IMR-90 (cell line): ENCODE results near the gene COX7A1. TPM values are rescaled to one million over a fixed set of nuclear protein-coding genes. Genes with fewer than 3 reads are reported as not detected.
"Not testable (repeated sequence)": the region's sequence is repeated elsewhere in the genome, so short reads cannot be mapped to it uniquely, and the experiment has no call there.

ENCODE experiments used
- ATAC-seq: fragments of 200-7000 bp; cut with Tn5 transposase; 2 replicates; pipeline ENCODE4 v1.9.1; 2020; ENCODE audit warnings: low read depth, mild to moderate bottlenecking, moderate library complexity
- BruUV-seq: library from RNA; stranded (reverse); fragments of 400-500 nt; replicated peaks from 2 replicates; lab custom pipeline; 2021; lab: Mats Ljungman, UMichigan
- CTCF ChIA-PET: fragments of 300-600 bp; formaldehyde crosslinking; extraction: SDS; loops from one replicate; lab custom pipeline; 2021; ENCODE audit warnings: antibody characterized with exemption; lab: Yijun Ruan, JAX
- POLR2A ChIA-PET: fragments of 300-600 bp; sonication (Branson Sonifier 250); formaldehyde crosslinking; loops from one replicate; lab custom pipeline; 2022; ENCODE audit warnings: antibody characterized with exemption; ENCODE audit not compliant: unreplicated experiment; lab: Charles Lee
- DNase-seq: peaks from one replicate; pipeline ENCODE4 v3.0.0; 2013
- H2AFZ ChIP-seq: replicated peaks from 2 replicates; pipeline ENCODE3; 2013; ENCODE audit warnings: low read length, mild to moderate bottlenecking; ENCODE audit not compliant: poor library complexity
- H2AK5ac ChIP-seq: 2 replicates; pipeline ENCODE4 v1.6.1; 2013; ENCODE audit warnings: low read depth, low read length, inconsistent platforms
- H2AK9ac ChIP-seq: replicated peaks from 2 replicates; pipeline ENCODE3; 2013; ENCODE audit warnings: mild to moderate bottlenecking, low read depth, low read length, moderate library complexity; ENCODE audit not compliant: poor library complexity
- H2BK120ac ChIP-seq: 2 replicates; pipeline ENCODE4 v1.6.1; 2013; ENCODE audit warnings: low read depth, low read length, inconsistent platforms
- H2BK15ac ChIP-seq: 3 replicates; pipeline ENCODE4 v1.6.1; 2013; ENCODE audit warnings: low read depth, low read length, inconsistent platforms
- H2BK20ac ChIP-seq: 2 replicates; pipeline ENCODE4 v1.6.1; 2013; ENCODE audit warnings: low read depth, mild to moderate bottlenecking, inconsistent platforms, low read length, moderate library complexity
- H2BK5ac ChIP-seq: 2 replicates; pipeline ENCODE4 v1.6.1; 2013; ENCODE audit warnings: mild to moderate bottlenecking, low read depth, low read length, inconsistent platforms; ENCODE audit not compliant: poor library complexity, severe bottlenecking
- H3K14ac ChIP-seq: replicated peaks from 2 replicates; pipeline ENCODE4 v1.6.1; 2013; ENCODE audit warnings: low read depth, low read length, inconsistent platforms
- H3K18ac ChIP-seq: 2 replicates; pipeline ENCODE4 v1.6.1; 2013; ENCODE audit warnings: low read depth, low read length, control low read depth
- H3K23ac ChIP-seq: 2 replicates; pipeline ENCODE4 v1.6.1; 2013; ENCODE audit warnings: low read depth, low read length, inconsistent platforms
- H3K27ac ChIP-seq: 2 replicates; pipeline ENCODE4 v1.5.1; 2013; ENCODE audit warnings: mild to moderate bottlenecking, control low read depth, low read length; ENCODE audit not compliant: insufficient read depth
- H3K27me3 ChIP-seq: 2 replicates; pipeline ENCODE4 v1.6.1; 2013; ENCODE audit warnings: low read length; ENCODE audit not compliant: control insufficient read depth, insufficient read depth
- H3K36me3 ChIP-seq: 2 replicates; pipeline ENCODE4 v1.6.1; 2013; ENCODE audit warnings: low read length, mixed read lengths; ENCODE audit not compliant: control insufficient read depth, insufficient read depth
- H3K4ac ChIP-seq: 2 replicates; pipeline ENCODE4 v1.6.1; 2013; ENCODE audit warnings: low read depth, low read length, inconsistent platforms
- H3K4me1 ChIP-seq: 2 replicates; pipeline ENCODE4 v1.6.1; 2013; ENCODE audit warnings: low read length, mixed read lengths; ENCODE audit not compliant: control insufficient read depth, insufficient read depth
- H3K4me2 ChIP-seq: 2 replicates; pipeline ENCODE4 v1.6.1; 2013; ENCODE audit warnings: low read depth, mild to moderate bottlenecking, control low read depth, low read length, moderate library complexity
- H3K4me3 ChIP-seq: 2 replicates; pipeline ENCODE4 v1.5.1; 2013; ENCODE audit warnings: low read depth, mild to moderate bottlenecking, control low read depth, low read length, moderate library complexity; ENCODE audit not compliant: insufficient read depth
- H3K56ac ChIP-seq: 2 replicates; pipeline ENCODE4 v1.6.1; 2013; ENCODE audit warnings: low read length, inconsistent platforms; ENCODE audit not compliant: insufficient read depth; ENCODE audit errors: extremely low read depth
- H3K79me1 ChIP-seq, 2 experiments: 2 replicates each; pipeline ENCODE4 v1.6.1; 2013; ENCODE audit warnings: low read length in 2 of 2, inconsistent platforms in 1 of 2, low read depth in 1 of 2
- H3K9ac ChIP-seq: 2 replicates; pipeline ENCODE4 v1.6.1; 2013; ENCODE audit warnings: low read depth, low read length, control low read depth
- H3K9me1 ChIP-seq: 2 replicates; pipeline ENCODE4 v1.6.1; 2013; ENCODE audit warnings: low read length, inconsistent platforms; ENCODE audit not compliant: insufficient read depth
- H3K9me3 ChIP-seq: 2 replicates; pipeline ENCODE4 v1.6.1; 2013; ENCODE audit warnings: low read length; ENCODE audit not compliant: control insufficient read depth, insufficient read depth
- H4K20me1 ChIP-seq: 2 replicates; pipeline ENCODE4 v1.6.1; 2013; ENCODE audit warnings: low read length, inconsistent platforms; ENCODE audit not compliant: insufficient read depth
- H4K5ac ChIP-seq: 2 replicates; pipeline ENCODE4 v1.6.1; 2013; ENCODE audit warnings: mild to moderate bottlenecking, low read depth, low read length, control low read depth
- H4K8ac ChIP-seq, 2 experiments: 2 replicates each; pipeline ENCODE4 v1.6.1; 2013; ENCODE audit warnings: low read depth in 2 of 2, low read length in 2 of 2, control low read depth in 1 of 2, inconsistent platforms in 1 of 2
- H4K91ac ChIP-seq: 2 replicates; pipeline ENCODE4 v1.6.1; 2013; ENCODE audit warnings: low read depth, low read length, inconsistent platforms; ENCODE audit not compliant: insufficient read depth
- WGBS, 2 experiments: methylation state at CpG; one replicate each; pipeline versions ENCODE4 v1.1.5 to v1.1.7; 2013; ENCODE audit warnings: missing lambda C conversion rate in 2 of 2; ENCODE audit not compliant: insufficient read length in 1 of 2; ENCODE audit errors: extremely low coverage in 2 of 2; 5-methylcytosine and 5-hydroxymethylcytosine counted together
- dilution Hi-C: fragments of 300-500 bp; cut with HindIII; formaldehyde crosslinking; loops from one replicate; pipeline ENCODE4 v1.14.3; 2018; ENCODE audit warnings: low sequenced_read_pairs; ENCODE audit not compliant: unreplicated experiment
- in situ Hi-C: fragments of 300-500 bp; cut with MboI; formaldehyde crosslinking; loops from 3 replicates; pipeline ENCODE4 v1.14.3; 2019; ENCODE audit warnings: low sequenced_read_pairs, inconsistent platforms, mixed read lengths
- intact Hi-C: fragments of 100-400 bp; cut with micrococcal nuclease; formaldehyde crosslinking; loops from 2 replicates; pipeline ENCODE4 v1.10.0; 2022
- polyA plus RNA-seq, 3 experiments: library from polyadenylated mRNA; depleted of rRNA; stranded (reverse); fragments of >200 nt; gene quantifications; 2 replicates each; pipeline ENCODE4 v1.2.3, GENCODE V29; 2012; ENCODE audit warnings: low replicate concordance in 1 of 3
- total RNA-seq: library from RNA; depleted of rRNA; stranded (reverse); fragments of >200 nt; gene quantifications from 2 replicates; pipeline ENCODE4 v1.2.3, GENCODE V29; 2012

COX7A1 gene
- total and polyA plus RNA-seq, 2 of the 4 experiments (the other 2 are of a cell fraction): 0.54 to 6.9 TPM

DNA sequence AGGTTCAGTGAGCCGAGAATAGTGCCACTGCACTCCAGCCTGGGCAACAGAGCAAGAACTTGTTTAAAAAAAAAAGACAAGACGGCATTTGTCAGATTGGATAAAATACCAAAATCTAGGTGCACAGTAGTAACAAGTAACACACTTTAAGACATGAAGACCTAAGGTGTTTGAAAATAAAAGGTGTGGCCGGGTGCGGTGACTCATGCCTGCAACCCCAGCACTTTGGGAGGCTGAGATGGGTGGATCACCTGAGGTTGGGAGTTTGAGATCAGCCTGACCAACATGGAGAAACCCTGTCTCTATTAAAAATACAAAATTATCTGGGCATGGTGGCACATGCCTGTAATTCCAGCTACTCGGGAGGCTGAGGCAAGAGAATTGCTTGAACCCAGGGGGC is 34.5 kb upstream of the COX7A1 start:
- H2AFZ ChIP-seq, H3K27me3 ChIP-seq, H2BK15ac ChIP-seq, H3K4me1 ChIP-seq, H2BK20ac ChIP-seq, H2AK9ac ChIP-seq, H3K23ac ChIP-seq, BruUV-seq, H3K4ac ChIP-seq, ATAC-seq, H3K27ac ChIP-seq, intact Hi-C loops, H3K79me1 ChIP-seq, H2BK5ac ChIP-seq, H4K91ac ChIP-seq, H3K9me1 ChIP-seq, H2BK120ac ChIP-seq, H3K36me3 ChIP-seq, H3K4me3 ChIP-seq, POLR2A ChIA-PET, H4K5ac ChIP-seq, H3K18ac ChIP-seq, H4K8ac ChIP-seq, H3K14ac ChIP-seq, H3K9me3 ChIP-seq, dilution Hi-C loops, H3K56ac ChIP-seq, H3K4me2 ChIP-seq, H3K9ac ChIP-seq, H4K20me1 ChIP-seq, H2AK5ac ChIP-seq, DNase-seq: not testable (repeated sequence)
- WGBS, 2 experiments: no CpG with 5 or more reads among the region's 5 CpGs
- in situ Hi-C loops: loop anchor here (25.0 kb wide), 1 partner anchor 301 kb away; the partner anchor contains the start of gene ZNF566
- CTCF ChIA-PET: interaction anchor here (1.2 kb wide), 1 partner anchor 51 kb away, joined by 3 read pairs; no protein-coding TSS in a partner anchor
